ENCODE data around the gene ARFGEF2.
"Not testable (repeated sequence)": the region's sequence is repeated elsewhere in the genome, so short reads cannot be mapped to it uniquely, and the experiment has no call there.

ARFGEF2 gene

DNA sequence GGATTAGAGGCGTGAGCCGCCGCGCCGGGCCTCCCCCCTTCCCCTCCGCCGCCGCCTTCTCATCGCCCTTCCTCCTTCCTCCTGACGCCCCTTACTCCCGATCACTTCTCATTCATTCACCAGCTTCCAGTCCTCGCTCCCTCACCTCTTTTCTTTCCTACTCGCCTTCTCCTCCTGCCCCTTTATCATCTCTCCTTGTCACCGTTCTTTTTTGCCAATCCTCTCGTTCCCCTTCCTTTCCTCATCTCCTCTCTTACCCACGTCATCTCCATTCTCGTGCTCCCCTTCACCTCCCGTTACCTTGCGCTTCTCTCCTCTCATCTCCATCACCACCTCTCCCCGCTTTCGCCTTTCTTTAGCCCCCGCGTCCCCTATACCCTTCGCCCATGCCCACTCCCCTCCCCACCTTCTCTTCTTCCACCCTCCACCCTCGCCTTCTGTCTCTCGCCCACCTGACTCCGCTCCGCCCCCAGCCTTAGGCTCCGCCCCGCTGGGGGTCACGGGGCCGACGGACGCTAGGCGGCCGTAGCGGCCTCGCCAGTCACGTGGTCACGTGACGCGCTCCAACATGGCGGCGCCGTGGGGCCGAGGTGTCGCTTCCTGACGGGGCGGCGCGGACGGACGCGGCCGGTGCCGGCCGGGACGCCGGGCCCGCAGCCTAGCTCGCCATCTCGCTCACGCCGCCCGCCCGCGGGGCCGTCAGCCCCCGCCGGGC, at the start of gene ARFGEF2:
TSS of gene ARFGEF2 (plus strand) at position 544 of the 715 bp plus-strand sequence. CDS start 179 bp downstream, outside the sequence.
- DNase-seq = peak; percentile 92

GRCh38 chr20:48875233-48875913, 46.1 kb upstream of the ARFGEF2 start:
- DNase-seq = no peak

- DNase-seq = no peak
Observed at GRCh38 chr20:48875914-48876240, 45.6 kb upstream of the ARFGEF2 start.

- DNase-seq = no peak
Observed at GRCh38 chr20:48877304-48877703, 44.2 kb upstream of the ARFGEF2 start.

GRCh38 chr20:48878534-48879248, 42.8 kb upstream of the ARFGEF2 start:
- no peak for DNase-seq

GRCh38 chr20:48879612-48880245, 41.8 kb upstream of the ARFGEF2 start:
- DNase-seq = no peak

DNA sequence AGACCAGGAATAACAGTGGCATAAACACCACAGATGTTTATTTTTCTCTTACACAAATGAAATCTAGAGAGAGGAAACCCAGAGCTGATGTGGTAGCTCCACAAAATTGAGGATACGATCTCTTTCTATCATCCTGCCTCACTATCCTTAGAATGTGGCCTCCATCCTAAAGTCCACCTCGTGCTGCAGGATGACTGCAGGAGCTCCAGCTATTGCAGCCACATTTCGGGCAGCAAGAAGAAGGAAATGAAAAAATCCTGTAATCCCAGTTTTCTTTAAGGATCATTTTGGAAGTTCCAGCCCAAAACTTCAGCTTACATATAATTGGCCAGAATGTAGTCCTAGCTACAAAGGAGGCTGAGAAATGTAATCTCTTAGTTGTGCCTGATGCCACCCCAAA, 41.2 kb upstream of the ARFGEF2 start:
- DNase-seq = no peak

DNA sequence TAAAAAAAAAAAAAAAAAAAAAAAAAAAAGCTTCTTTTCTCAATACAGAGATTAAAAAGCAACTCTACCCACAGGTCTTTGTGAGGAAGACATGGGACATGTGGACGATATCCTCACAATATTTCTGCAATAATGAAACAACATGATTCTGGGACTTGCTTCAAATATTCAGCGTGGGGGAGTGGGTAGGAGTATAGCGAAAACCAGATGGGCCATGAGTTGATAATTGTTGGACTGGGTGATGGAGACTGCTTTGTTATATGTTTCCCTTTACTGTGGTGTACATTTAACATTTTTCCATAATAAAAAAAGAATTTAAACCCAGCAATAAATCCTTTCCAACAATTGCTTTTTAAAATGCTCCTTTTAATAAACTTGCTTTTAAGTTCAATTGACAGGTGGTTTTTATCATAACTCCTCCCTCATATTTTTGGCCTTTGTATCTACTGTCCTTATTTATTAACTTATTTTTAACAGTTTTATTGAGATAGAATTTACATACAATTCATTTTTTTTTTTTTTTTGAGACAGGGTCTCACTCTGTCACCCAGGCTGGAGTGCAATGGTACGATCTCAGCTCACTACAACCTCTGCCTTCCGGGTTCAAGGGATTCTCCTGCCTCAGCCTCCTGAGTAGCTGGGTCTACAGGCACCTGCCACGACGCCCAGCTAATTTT, 40.4 kb upstream of the ARFGEF2 start:
- no peak for DNase-seq

DNA sequence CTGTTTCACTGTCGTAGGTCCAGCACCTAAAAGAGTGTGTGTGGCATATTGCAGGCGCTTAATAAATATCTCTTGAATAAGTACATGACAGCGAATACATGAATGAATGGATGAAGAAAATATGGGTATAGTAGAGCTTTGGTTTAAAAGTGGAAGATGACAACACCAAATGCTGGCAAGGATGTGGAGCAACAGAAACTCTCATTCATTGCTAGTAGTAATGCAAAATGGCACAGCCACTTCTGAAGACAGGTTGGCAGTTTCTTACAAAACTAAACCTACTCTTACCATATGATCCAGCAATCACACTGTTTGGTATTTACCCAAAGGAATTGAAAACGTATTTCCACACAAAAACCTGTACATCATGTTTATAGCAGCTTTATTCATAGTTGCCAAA, 36.3 kb upstream of the ARFGEF2 start:
- DNase-seq = no peak

DNA sequence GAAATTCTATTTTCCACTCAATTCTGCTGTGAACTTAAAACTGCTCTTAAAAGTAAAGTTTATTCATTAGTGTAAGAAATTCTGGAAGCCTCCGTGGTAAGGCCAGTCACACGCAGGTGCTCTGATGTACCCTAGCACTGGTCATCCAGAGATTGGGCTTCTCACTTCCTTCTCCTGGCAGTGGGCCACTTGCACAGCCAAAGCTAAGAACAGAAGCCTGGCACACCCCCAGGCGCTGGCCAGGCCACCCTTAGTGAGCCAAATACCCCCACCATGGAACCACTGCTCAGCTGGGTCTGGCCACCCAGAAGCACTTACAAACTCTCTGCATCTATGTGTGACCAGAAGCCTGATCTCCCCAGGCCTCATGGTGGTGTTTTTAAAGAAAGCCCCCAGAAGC, 35.3 kb upstream of the ARFGEF2 start:
- no peak for DNase-seq

GRCh38 chr20:48886811-48887210, 34.7 kb upstream of the ARFGEF2 start:
- no peak for DNase-seq

GRCh38 chr20:48888517-48888916, 33.0 kb upstream of the ARFGEF2 start:
- DNase-seq = not testable (repeated sequence)

DNA sequence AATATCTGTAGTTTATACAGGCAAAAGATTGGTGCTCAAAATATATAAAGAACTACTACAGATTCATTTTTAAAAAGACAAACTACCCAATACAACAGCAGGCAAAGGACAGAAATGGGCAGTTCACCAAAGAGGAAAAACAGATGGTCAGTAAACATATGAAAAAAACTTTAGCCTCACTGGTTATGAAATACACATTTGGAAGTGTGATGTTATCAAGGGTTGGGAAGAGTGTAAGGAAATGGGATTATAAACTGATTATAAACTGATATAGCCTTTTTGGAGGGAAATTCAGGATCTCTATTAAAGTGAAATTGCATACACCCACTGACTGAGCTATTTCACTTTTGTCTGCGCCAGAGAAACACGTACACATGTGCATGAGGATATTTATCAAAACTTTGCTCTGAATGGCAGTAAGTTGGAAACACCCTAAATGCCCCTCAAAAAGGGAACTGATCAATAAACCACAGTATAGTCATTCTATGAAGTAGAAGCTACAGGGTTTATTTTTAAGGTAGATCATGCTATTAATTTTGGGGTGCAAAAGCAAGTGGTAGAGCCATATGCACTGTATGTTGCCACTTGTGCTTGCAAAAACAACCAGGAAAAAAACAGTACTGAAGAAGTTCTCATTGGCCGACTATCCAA, 32.2 kb upstream of the ARFGEF2 start:
- DNase-seq = no peak

DNA sequence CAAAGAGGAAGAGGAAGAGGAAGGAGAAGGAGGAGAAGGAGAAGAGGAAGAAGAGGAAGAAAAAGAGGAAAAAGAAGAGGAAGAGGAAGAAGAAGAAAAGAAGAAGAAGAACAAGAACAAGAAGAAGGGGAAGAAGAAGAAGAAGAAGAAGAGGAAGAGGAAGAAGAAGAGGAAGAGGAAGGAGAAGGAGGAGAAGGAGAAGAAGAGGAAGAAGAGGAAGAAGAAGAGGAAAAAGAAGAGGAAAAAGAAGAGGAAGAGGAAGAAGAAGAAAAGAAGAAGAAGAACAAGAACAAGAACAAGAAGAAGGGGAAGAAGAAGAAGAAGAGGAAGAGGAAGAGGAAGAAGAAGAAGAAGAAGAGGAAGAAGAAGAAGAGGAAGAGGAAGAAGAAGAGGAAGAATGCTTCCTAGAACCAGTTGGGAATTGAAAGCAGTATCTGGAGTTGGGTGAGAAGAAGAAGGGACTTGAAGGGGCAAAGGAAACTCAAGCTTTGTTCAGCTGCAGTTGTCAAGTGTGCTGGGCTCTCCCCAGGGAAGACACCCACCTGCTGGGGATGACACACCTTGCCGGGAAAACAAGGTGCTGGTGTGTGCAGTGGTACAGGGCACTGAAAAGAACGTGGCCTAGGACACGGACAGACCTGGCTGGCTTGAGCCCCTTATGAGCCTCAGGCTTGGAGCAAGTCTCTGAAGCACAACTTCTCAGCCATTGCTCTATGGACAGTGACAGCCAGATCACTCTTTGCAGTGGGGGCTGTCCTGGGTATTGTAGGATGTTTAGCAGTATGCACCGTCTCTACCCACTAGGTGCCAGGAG, 30.1 kb upstream of the ARFGEF2 start:
- DNase-seq = no peak

- no peak for DNase-seq
Observed at GRCh38 chr20:48892049-48892470, 29.5 kb upstream of the ARFGEF2 start.

GRCh38 chr20:48892891-48893290, 28.6 kb upstream of the ARFGEF2 start:
- DNase-seq = no peak

DNA sequence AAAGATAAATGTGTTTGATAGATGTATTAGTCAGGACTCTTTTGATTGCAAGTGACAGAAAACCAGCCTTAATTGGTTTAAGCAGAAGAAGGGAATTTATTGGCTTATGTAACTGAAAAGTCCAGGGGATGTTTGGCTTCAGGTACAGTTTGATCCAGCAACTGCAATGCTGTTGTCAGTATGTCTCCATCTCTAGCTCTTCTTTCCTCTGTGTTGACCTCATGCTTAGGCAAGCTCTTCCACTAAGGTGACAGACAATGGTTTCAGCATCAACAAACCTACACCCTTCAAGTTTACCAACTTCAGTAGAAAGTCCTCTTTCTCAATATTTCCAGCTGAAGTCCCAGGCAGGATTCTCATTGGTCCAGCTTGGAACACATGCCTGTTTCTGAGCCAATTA, 28.1 kb upstream of the ARFGEF2 start:
- DNase-seq = no peak

GRCh38 chr20:48897305-48898010, 24.1 kb upstream of the ARFGEF2 start:
- DNase-seq = no peak

- DNase-seq = no peak
Observed at GRCh38 chr20:48898210-48898609, 23.3 kb upstream of the ARFGEF2 start.

DNA sequence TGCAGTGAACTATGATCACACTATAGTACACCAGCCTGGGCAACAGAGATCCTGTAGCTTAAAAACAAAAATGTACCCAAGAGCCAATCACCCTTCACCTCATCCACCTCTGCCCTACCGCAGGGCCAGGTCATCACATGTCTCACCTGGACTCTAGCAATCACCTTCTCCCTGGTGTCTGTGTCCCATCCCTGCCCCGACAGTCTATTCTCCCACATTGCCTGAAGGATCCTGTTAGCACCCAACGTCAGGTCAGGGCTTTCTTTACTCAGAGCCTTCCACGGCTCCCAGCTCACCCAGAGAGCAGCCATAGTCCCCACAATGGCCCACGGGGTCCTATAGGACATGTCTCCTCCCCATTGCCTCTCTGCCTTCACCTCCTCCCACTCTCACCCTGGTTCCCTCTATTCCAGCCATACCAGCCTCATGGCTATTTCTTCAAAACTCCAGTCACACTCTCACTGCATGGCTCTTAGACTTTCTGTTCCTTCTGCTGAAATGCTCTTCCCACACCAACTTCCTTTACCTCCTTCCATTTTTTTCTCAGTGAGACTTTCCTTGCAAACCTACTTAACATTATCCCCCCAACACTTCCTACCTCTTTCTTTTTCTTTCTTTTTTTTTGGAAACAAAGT, 22.5 kb upstream of the ARFGEF2 start:
- DNase-seq = no peak
